ENCODE results near the gene CWF19L2. TPM values are rescaled to one million over a fixed set of nuclear protein-coding genes. Genes with fewer than 3 reads are reported as not detected.

Gene CWF19L2
- polyA plus RNA-seq, 3 donors, result 1.6 to 2.2 (median 1.7) TPM

- H3K36me3 Mint-ChIP-seq, result peaks cover 16 to 18% of the 10 kb centered on the region in 2 donors
- Histone ChIP-seq H3K4me3 (replicated peaks in 1 of 3; ENCODE audit: low read depth in 2 of 3, low read length in 3 of 3) (no peak overlapping the region), H3K27me3 (ENCODE audit: control insufficient read depth in 2 of 2, insufficient read depth in 2 of 2, low read length in 2 of 2) (no peaks in the 10 kb centered on the region), H3K4me2 (replicated peaks; ENCODE audit: extremely low read depth, low read length, poor library complexity, severe bottlenecking) (no peak overlapping the region), H3K27ac (ENCODE audit: low read depth in 1 of 2, low read length in 2 of 2) (no peak overlapping the region), H2AFZ (ENCODE audit: insufficient read depth, low read depth, low read length, poor library complexity, severe bottlenecking) (no peak overlapping the region), H3K79me2 (ENCODE audit: insufficient read depth, low read length) (no peaks in the 10 kb centered on the region), H4K20me1 (ENCODE audit: insufficient read depth, low read length) (no peaks in the 10 kb centered on the region), H3K36me3 (replicated peaks in 1 of 2; ENCODE audit: control insufficient read depth in 1 of 2, insufficient read depth in 2 of 2, low read length in 2 of 2) (peaks cover 0 to 7% of the 10 kb centered on the region in 2 donors), H3K4me1 (ENCODE audit: control insufficient read depth in 1 of 2, insufficient read depth in 2 of 2, low read length in 2 of 2) (no peaks in the 10 kb centered on the region), H3K9ac (ENCODE audit: insufficient read depth, low read length, poor library complexity, severe bottlenecking) (no peak overlapping the region), H3K9me3 (replicated peaks in 1 of 2; ENCODE audit: control insufficient read depth in 1 of 2, insufficient read depth in 1 of 2, low read length in 2 of 2) (peaks cover 0 to 7% of the 10 kb centered on the region in 2 donors)
- intact Hi-C loops (cut with micrococcal nuclease), result no loop called here
- DNase-seq, result no peak
- H3K4me1 Mint-ChIP-seq, result no peaks in the 10 kb centered on the region
- 95% methylated on average over 8 of the region's 13 CpGs for WGBS (ENCODE audit: insufficient coverage)
- no peak overlapping the region for H3K27ac Mint-ChIP-seq
- no peak for TF ChIP-seq CTCF (IDR thresholded peaks at IDR 0.05)
- H3K4me3 Mint-ChIP-seq, result no peak overlapping the region
- H3K27me3 Mint-ChIP-seq (ENCODE audit: low read depth in 3 of 3), result peaks cover 0 to 2% (median 1%) of the 10 kb centered on the region in 3 donors
- peaks cover 12 to 28% (median 22%) of the 10 kb centered on the region in 7 donors for H3K9me3 Mint-ChIP-seq
Measured at GRCh38 chr11:107293677-107294344, 163.8 kb downstream of the CWF19L2 start.

GRCh38 chr11:107282195-107282594 is 175.4 kb downstream of the CWF19L2 start:
- TF ChIP-seq CTCF (IDR thresholded peaks at IDR 0.05), result no peak
- Histone ChIP-seq H3K4me1 (ENCODE audit: control insufficient read depth in 1 of 2, insufficient read depth in 2 of 2, low read length in 2 of 2) (no peaks in the 10 kb centered on the region), H3K4me2 (replicated peaks; ENCODE audit: extremely low read depth, low read length, poor library complexity, severe bottlenecking) (no peak overlapping the region), H3K36me3 (replicated peaks in 1 of 2; ENCODE audit: control insufficient read depth in 1 of 2, insufficient read depth in 2 of 2, low read length in 2 of 2) (no peaks in the 10 kb centered on the region), H3K9ac (ENCODE audit: insufficient read depth, low read length, poor library complexity, severe bottlenecking) (no peak overlapping the region), H3K27me3 (ENCODE audit: control insufficient read depth in 2 of 2, insufficient read depth in 2 of 2, low read length in 2 of 2) (no peaks in the 10 kb centered on the region), H2AFZ (ENCODE audit: insufficient read depth, low read depth, low read length, poor library complexity, severe bottlenecking) (no peak overlapping the region), H4K20me1 (ENCODE audit: insufficient read depth, low read length) (no peaks in the 10 kb centered on the region), H3K9me3 (replicated peaks in 1 of 2; ENCODE audit: control insufficient read depth in 1 of 2, insufficient read depth in 1 of 2, low read length in 2 of 2) (no peaks in the 10 kb centered on the region), H3K79me2 (ENCODE audit: insufficient read depth, low read length) (no peaks in the 10 kb centered on the region), H3K4me3 (replicated peaks in 1 of 3; ENCODE audit: low read depth in 2 of 3, low read length in 3 of 3) (no peak overlapping the region), H3K27ac (ENCODE audit: low read depth in 1 of 2, low read length in 2 of 2) (no peak overlapping the region)
- Mint-ChIP-seq H3K27me3 (ENCODE audit: low read depth in 3 of 3) (no peaks in the 10 kb centered on the region), H3K9me3 (peaks cover 0 to 25% (median 11%) of the 10 kb centered on the region in 7 donors), H3K4me3 (no peak overlapping the region), H3K27ac (no peak overlapping the region), H3K36me3 (no peaks in the 10 kb centered on the region), H3K4me1 (no peaks in the 10 kb centered on the region)
- WGBS (ENCODE audit: insufficient coverage), result no CpG with 5 or more reads among the region's 1 CpG
- no peak for DNase-seq
- intact Hi-C loops (cut with micrococcal nuclease), result no loop called here

Other genes starting within 250 kb of the CWF19L2 start
- 1 to 10 TPM in 2 of 3 donors, under 1 TPM in 1; 0.83 to 2.6 (median 1.8) TPM for gene ALKBH8, start 107.9 kb upstream of the CWF19L2 start, polyA plus RNA-seq
- not detected for gene ELMOD1, start 133.3 kb upstream of the CWF19L2 start, polyA plus RNA-seq